Fibroblast of the aortic adventitia (primary cell): Measurements from ENCODE around the gene EML3. TPM values are rescaled to one million over a fixed set of nuclear protein-coding genes. Genes with fewer than 3 reads are reported as not detected.
"Not testable (repeated sequence)": the region's sequence is repeated elsewhere in the genome, so short reads cannot be mapped to it uniquely, and the experiment has no call there.

Source experiments
- DNase-seq: peaks from one replicate; pipeline ENCODE4 v3.0.0-alpha.2; 2010; ENCODE audit warnings: low read depth
- H3K4me3 ChIP-seq: 2 replicates; pipeline ENCODE4 v1.5.1; 2011; ENCODE audit warnings: low read depth, mild to moderate bottlenecking, control low read depth, low read length, moderate library complexity
- total RNA-seq: library from RNA; depleted of rRNA; stranded (reverse); fragments of >200 nt; gene quantifications from 2 replicates; pipeline ENCODE4 v1.2.3, GENCODE V29; 2012; ENCODE audit warnings: low replicate concordance
- TF ChIP-seq, protein P1 (sequence below): IDR thresholded peaks from 2 replicates; pipeline ENCODE4 v1.5.1; 2011; ENCODE audit warnings: mild to moderate bottlenecking, low read length, control low read depth, inconsistent platforms; ENCODE audit not compliant: insufficient read depth

The EML3 gene, protein sequence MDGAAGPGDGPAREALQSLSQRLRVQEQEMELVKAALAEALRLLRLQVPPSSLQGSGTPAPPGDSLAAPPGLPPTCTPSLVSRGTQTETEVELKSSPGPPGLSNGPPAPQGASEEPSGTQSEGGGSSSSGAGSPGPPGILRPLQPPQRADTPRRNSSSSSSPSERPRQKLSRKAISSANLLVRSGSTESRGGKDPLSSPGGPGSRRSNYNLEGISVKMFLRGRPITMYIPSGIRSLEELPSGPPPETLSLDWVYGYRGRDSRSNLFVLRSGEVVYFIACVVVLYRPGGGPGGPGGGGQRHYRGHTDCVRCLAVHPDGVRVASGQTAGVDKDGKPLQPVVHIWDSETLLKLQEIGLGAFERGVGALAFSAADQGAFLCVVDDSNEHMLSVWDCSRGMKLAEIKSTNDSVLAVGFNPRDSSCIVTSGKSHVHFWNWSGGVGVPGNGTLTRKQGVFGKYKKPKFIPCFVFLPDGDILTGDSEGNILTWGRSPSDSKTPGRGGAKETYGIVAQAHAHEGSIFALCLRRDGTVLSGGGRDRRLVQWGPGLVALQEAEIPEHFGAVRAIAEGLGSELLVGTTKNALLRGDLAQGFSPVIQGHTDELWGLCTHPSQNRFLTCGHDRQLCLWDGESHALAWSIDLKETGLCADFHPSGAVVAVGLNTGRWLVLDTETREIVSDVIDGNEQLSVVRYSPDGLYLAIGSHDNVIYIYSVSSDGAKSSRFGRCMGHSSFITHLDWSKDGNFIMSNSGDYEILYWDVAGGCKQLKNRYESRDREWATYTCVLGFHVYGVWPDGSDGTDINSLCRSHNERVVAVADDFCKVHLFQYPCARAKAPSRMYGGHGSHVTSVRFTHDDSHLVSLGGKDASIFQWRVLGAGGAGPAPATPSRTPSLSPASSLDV
- total RNA-seq: 22.3 and 61.7 TPM in 2 replicates

DNA sequence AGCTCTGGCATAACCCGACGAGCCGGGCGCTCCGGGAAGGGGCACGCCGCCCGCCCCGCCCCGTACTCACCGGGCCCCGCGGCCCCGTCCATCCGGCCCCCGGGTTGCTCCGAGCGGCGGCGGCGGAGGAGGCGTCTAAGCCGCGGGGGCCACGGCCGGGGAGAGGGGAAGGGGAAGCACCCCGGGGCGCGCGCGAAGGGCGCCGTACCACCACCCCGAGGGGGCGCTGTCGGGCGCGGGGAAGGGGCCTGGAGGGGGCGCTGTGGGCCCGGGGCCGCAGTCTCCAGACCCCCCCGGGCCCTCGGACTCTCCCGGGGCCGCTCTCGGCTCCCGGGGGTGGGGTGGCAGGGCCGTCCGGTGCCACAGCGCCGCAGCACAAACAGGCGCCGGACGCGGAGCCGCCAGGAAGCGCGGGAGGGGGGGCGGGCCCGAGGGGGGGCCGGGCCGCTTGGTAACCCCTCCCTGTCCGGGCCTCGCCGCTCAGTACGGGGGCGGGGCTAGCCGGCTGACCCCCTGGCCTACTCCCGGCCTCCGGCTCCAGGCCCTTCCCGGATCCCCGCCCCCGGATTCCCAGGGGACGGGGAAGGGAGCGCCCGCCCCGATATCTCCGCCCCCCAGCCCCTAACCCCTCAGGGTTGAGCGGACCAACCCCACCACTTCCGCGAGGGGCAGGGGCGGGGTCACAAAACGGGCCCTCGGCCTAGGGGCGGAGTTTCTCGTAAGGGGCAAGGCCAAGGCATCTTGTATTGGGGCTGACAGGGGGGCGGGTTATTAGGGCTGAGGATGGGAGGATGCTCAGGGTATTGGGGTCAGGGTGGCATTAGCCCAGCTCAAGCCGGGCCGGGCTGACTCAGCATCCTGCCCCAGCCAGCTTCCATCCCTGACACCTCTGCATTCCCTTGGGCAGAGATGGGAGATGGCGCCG is at the start of gene EML3, which contains the start of gene ROM1:
EML3 (minus strand) TSS at position 410 of the 925 bp plus-strand sequence; CDS start at position 92, 318 bp downstream.
ROM1 (plus strand) TSS at position 892 of the 925 bp plus-strand sequence; CDS start at position 917, 25 bp downstream.
- TF ChIP-seq, protein P1, sequence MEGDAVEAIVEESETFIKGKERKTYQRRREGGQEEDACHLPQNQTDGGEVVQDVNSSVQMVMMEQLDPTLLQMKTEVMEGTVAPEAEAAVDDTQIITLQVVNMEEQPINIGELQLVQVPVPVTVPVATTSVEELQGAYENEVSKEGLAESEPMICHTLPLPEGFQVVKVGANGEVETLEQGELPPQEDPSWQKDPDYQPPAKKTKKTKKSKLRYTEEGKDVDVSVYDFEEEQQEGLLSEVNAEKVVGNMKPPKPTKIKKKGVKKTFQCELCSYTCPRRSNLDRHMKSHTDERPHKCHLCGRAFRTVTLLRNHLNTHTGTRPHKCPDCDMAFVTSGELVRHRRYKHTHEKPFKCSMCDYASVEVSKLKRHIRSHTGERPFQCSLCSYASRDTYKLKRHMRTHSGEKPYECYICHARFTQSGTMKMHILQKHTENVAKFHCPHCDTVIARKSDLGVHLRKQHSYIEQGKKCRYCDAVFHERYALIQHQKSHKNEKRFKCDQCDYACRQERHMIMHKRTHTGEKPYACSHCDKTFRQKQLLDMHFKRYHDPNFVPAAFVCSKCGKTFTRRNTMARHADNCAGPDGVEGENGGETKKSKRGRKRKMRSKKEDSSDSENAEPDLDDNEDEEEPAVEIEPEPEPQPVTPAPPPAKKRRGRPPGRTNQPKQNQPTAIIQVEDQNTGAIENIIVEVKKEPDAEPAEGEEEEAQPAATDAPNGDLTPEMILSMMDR: peak; percentile 70
- peak within 1 kb of the TSS; percentile 86 for H3K4me3 ChIP-seq
- DNase-seq: peak; percentile 87

DNA sequence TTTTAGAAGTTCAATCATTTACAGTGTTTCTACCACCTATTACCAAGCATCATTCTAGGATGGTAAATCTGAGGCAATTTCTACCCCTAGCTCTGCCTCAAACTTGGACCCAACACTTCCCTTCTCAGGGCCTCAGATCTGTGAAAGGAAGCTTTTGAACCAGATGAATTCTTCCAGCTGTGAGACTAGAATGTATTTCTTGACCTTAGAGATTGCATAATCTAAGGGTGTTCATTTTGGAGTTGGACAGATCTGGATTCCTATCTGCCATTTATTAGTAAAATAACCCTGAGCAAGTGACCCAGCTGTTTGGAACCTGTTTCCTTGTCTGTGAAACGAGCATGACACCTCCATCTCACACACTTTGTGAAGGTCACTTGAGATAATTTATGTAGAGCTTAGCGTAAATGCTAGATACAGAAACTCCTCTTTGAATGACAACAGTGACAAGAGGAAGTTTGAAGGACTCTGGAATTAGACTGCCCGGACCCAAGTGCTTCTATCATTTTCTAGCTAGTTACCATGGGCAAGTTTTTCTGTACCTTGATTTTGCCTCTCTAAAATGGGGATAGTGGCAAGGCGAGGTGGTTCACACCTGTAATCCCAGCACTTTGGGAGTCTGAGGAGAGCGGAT is 44.3 kb upstream of the EML3 start:
- H3K4me3 ChIP-seq: no peak overlapping the region
- TF ChIP-seq, protein P1: no peak
- no peak for DNase-seq

DNA sequence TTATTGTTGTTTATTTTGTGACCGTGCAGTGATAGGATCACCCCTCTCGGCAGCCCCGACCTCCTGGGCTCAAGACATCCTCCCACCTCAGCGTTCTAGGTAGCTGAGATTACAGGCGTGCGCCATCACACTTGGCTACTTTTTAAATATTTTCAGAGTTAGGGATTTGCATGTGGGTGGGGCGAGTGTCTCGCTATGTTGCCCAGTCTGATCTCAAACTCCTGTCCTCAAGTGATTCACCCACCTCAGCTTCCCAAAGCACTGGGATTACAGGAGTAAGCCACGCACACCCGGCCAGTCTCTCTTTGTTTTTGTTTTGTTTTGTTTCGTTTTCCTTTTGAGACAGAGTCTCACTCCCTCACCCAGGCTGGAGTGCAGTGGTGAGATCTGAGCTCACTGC is 41.7 kb upstream of the EML3 start:
- no peak for DNase-seq
- TF ChIP-seq, protein P1: no peak
- H3K4me3 ChIP-seq: no peak overlapping the region

DNA sequence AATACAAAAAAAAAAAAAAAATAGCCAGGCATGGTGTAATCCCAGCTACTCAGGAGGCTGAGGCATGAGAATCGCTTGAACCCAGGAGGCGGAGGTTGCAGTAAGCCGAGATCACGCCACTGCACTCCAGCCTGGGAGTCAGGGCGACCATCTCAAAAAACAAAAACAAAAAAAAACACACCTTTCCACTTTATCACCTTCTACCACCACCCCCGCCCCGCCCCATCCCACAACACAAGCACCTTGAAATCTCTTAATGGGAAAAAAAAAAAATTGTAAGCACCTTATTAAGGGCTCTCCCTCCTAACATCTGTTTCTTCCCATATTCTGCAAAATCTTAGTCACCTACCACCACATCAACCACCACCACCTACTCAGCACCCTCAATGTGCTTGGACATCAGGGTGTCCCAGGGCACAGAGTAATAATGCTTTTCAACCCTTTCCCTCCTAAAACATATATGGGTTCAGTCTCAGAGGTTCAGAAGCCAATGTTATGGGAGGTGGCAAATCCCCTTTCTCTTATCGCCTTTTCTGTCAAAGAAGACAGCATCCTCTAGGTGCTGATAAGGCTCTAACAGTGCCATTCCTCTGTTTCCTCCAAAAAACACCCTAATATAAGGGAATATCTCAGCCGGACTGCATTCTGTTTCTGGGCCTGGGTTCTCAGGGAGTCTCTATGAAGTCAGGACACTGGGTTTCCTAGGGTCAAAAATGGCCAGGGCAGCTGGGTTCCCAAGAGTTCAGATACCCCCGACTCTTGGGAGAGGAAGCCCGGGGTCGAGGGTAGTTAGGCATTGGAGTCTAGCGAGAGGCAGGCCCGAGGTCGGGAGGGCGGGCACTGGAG is 39.8 kb upstream of the EML3 start:
- peak overlapping the region; percentile 92 for H3K4me3 ChIP-seq
- TF ChIP-seq, protein P1: no peak
- DNase-seq: no peak

DNA sequence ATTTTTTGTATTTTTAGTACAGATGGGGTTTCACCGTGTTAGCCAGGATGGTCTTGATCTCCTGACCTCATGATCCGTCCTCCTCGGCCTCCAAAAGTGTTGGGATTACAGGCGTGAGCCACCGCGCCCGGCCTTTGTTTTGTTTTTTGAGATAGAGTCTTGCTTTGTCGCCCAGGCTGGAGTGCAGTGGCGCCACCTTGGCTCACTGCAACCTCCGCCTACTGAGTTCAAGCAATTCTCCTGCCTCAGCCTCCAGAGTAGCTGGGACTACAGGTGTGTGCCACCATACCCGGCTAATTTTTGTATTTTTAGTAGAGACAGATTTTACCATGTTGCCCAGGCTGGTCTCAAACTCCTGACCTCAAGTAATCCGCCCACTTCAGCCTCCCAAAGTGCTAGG is 37.7 kb upstream of the EML3 start:
- DNase-seq, H3K4me3 ChIP-seq: not testable (repeated sequence)

DNA sequence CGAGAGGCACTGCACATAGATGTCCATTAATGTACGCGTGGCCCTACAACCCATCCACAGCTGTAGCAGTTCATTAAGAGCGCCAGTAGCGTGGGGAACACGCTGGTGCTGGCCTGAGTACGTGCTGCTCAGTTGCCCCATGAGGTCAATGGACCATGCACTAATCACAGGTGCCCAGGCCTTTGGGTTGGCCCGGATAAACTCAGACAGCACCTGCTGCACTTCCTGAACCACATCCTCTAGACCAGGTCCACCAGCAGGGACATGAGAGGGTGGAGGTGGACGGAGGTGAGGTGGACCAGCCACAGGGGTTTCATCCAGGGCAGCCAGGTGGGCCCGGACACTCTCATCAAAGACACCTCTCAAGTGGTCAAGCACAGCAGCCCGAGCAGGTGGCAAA is 36.9 kb upstream of the EML3 start:
- H3K4me3 ChIP-seq: no peak overlapping the region
- DNase-seq: no peak
- TF ChIP-seq, protein P1: no peak
